Heart right ventricle (tissue), 16 donors: ENCODE data around the gene DAB1. TPM values are rescaled to one million over a fixed set of nuclear protein-coding genes. Genes with fewer than 3 reads are reported as not detected.

Experiments used
- ATAC-seq, 8 donors: fragments of 200-7000 bp; cut with Tn5 transposase; one replicate each; pipeline ENCODE4 v1.9.1; 2020; ENCODE audit warnings: mild to moderate bottlenecking in 8 of 8, moderate library complexity in 8 of 8, moderate number of reproducible peaks in 1 of 8
- DNase-seq, 2 donors: peaks; one replicate each; pipeline ENCODE4 v3.0.0-alpha.2; 2020
- H3K27ac ChIP-seq, 10 donors: fragments of 200-600 bp; sonication (generic) in 2 of 10; one replicate each; pipeline versions ENCODE4 v1.5.0 to v1.8.0; 2020 to 2022; ENCODE audit warnings: mild to moderate bottlenecking in 3 of 10
- H3K27me3 ChIP-seq, 7 donors: fragments of 200-600 bp; one replicate each; pipeline ENCODE4 v1.8.0; 2021 to 2022; ENCODE audit warnings: mild to moderate bottlenecking in 2 of 7
- H3K36me3 ChIP-seq, 9 donors: fragments of 200-600 bp; sonication (generic) in 1 of 9; one replicate each; pipeline versions ENCODE4 v1.5.0 to v1.8.0; 2020 to 2022; ENCODE audit warnings: mild to moderate bottlenecking in 2 of 9
- H3K4me1 ChIP-seq, 9 donors: fragments of 200-600 bp; sonication (generic) in 1 of 9; one replicate each; pipeline versions ENCODE4 v1.5.0 to v1.8.0; 2020 to 2022; ENCODE audit warnings: mild to moderate bottlenecking in 4 of 9
- H3K4me3 ChIP-seq, 10 donors: fragments of 200-600 bp; sonication (generic) in 2 of 10; one replicate each; pipeline versions ENCODE4 v1.5.0 to v1.8.0; 2020 to 2022; ENCODE audit warnings: mild to moderate bottlenecking in 7 of 10, moderate library complexity in 2 of 10
- H3K9me3 ChIP-seq, 11 donors: fragments of 200-600 bp in 10 of 11; sonication (generic) in 2 of 11; one replicate each; pipeline versions ENCODE4 v1.5.0 to v1.8.0; 2013 to 2022; ENCODE audit warnings: mild to moderate bottlenecking in 2 of 11, control low read depth in 1 of 11, moderate library complexity in 1 of 11
- WGBS, 2 donors: extraction: QIAGEN DNeasy Blood & Tissue Kit; methylation state at CpG; one replicate each; pipeline ENCODE4 v1.1.7; 2013; ENCODE audit warnings: inconsistent platforms in 1 of 2; 5-methylcytosine and 5-hydroxymethylcytosine counted together
- intact Hi-C, 10 donors: fragments of 100-400 bp; cut with DNase I; formaldehyde crosslinking; loops; one replicate each; pipeline versions ENCODE4 v1.11.1 to v1.14.2; 2022
- polyA plus RNA-seq, 2 donors: library from polyadenylated mRNA; stranded (reverse); fragments of 200-250 nt; gene quantifications; one replicate each; pipeline ENCODE4 v1.2.3, GENCODE V29; 2013
- total RNA-seq, 10 donors: library from RNA; stranded (reverse); fragmentation: NEBNext Ultra II Directional in 3 of 10; extraction: Animal tissue kit (Norgen Biotek cat#: 25700) in 3 of 10; gene quantifications; one replicate each; pipeline versions ENCODE4 v1.2.1 to v1.2.4, GENCODE V29; 2021 to 2023
- TF ChIP-seq, protein P1 (sequence below), 9 donors: fragments of 200-600 bp; sonication (generic) in 2 of 9; IDR thresholded peaks; one replicate each; pipeline versions ENCODE4 v1.5.0 to v1.8.0; 2021 to 2022; ENCODE audit warnings: antibody characterized with exemption in 9 of 9, mild to moderate bottlenecking in 5 of 9, moderate library complexity in 1 of 9
- donor health status: Arrhythmogenic right ventricular cardiomyopathy.
- donor health status: ischemic (EF 13 %, LVEDD 7.1; RV severe dilation, severe dysfunction).
- donor health status: healthy with polysubstance abuse.
- donor health status: DM: no; HTN: yes; CAD: no.
- donor health status: DM: no; HTN: no; CAD: no.
- donor health status: ischemic (EF 25% LVEDD 6.9; RV normal size, moderate dysfunction).
- donor health status: ischemic (EF 25% LVEDD 5.7; RV mildly dilated, moderate dysfunction).
- donor health status: healthy.
- donor health status: DM: yes; HTN: yes; CAD: no.
- donor health status: Ischemic cardiomyopathy.
- donor health status: ischemic (EF 35%, LVEDD 5.7; RV mildly dilated, moderate dysfunction).
- donor health status: nonischemic (EF 11% LVEDD 7.7; RV severe dilation, severe dysfunction).
- donor health status: DM: yes; HTN: yes; CAD: no.
- donor health status: PGD.
- donor health status: ischemic (EF 29% LVEDD 5.4; RV normal size, mild dysfunction).
- donor health status: nonischemic (EF 23%, LVEDD 6.1; RV moderate dilation, normal function).

The DAB1 gene
- total and polyA plus RNA-seq, 12 donors = 0.16 to 25.5 (median 8.1) TPM

DNA sequence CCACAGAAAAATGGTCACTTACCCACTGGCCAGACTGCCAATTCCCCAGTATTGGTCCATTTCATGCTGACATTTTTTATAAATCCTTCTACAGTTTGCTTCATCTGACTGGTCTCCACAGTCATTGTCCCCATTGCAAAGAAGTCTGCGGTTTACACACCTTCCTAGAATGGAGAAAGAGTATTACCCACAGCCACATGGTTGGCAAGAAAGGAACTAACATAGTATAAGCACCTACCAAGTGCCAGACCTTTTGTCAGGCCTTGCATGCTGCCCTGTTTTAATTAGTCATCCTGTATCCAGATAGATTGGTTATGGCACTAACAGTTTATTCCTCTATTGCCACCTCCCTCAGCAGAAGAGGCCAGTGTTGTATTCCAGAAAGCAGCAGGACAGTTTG, 469.2 kb downstream of the DAB1 start:
- Histone ChIP-seq H3K27me3 (peaks cover 0 to 13% (median 0%) of the 10 kb centered on the region in 7 donors), H3K4me3 (no peak overlapping the region), H3K9me3 (no peaks in the 10 kb centered on the region), H3K4me1 (no peaks in the 10 kb centered on the region), H3K36me3 (no peaks in the 10 kb centered on the region), H3K27ac (no peak overlapping the region)
- WGBS, 2 donors = 90 to 97% methylated on average over 1 of the region's 1 CpG
- intact Hi-C loops = no loop called here
- ATAC-seq = no peak
- no peak for DNase-seq
- TF ChIP-seq, protein P1, sequence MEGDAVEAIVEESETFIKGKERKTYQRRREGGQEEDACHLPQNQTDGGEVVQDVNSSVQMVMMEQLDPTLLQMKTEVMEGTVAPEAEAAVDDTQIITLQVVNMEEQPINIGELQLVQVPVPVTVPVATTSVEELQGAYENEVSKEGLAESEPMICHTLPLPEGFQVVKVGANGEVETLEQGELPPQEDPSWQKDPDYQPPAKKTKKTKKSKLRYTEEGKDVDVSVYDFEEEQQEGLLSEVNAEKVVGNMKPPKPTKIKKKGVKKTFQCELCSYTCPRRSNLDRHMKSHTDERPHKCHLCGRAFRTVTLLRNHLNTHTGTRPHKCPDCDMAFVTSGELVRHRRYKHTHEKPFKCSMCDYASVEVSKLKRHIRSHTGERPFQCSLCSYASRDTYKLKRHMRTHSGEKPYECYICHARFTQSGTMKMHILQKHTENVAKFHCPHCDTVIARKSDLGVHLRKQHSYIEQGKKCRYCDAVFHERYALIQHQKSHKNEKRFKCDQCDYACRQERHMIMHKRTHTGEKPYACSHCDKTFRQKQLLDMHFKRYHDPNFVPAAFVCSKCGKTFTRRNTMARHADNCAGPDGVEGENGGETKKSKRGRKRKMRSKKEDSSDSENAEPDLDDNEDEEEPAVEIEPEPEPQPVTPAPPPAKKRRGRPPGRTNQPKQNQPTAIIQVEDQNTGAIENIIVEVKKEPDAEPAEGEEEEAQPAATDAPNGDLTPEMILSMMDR (IDR thresholded peaks at IDR 0.05) = no peak

DNA sequence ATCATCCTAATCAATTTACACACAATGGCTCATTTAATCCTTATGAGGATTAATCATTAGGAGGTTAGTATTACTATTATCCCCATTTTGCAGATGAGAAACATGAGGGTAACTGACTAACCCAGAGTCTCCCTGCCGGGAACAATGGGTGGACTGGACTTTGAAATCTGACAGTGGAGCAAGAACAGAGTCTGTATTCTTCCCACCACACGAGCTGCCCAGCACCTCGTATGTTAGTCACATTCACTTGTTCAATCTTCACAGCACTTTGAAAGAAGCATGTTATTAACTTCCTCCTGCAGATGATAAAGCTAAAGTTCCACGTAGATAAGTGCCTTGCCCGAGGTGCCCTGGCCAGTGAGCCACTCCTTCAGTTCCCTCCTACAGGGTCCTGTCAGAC, 470.5 kb downstream of the DAB1 start:
- Histone ChIP-seq H3K9me3 (no peaks in the 10 kb centered on the region), H3K4me1 (no peaks in the 10 kb centered on the region), H3K27ac (no peak overlapping the region), H3K4me3 (no peak overlapping the region), H3K27me3 (peaks cover 0 to 13% (median 0%) of the 10 kb centered on the region in 7 donors), H3K36me3 (no peaks in the 10 kb centered on the region)
- TF ChIP-seq, protein P1 (IDR thresholded peaks at IDR 0.05) = no peak
- intact Hi-C loops = no loop called here
- no peak for ATAC-seq
- 46 to 47% methylated on average over 5 of the region's 5 CpGs for WGBS, 2 donors
- no peak for DNase-seq

DNA sequence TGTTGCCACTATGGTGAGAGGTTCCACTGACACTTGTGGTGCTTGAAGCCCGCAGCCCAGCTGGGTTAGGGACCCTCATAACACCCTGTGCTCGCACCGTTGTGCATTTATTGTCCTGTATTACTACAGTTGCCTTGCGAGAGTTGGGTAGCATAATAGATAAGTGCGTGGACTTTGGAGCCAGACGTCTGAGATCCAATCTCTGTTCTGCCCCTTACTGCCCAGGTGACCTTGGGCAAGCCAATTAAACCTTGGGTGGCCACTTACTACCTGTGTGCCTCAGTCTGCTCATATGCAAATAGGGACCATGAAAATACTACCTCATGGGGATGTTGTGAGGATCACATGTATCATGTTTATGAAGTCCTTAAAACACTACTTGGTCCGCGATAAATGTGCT, 471.4 kb downstream of the DAB1 start:
- intact Hi-C loops = no loop called here
- Histone ChIP-seq H3K36me3 (no peaks in the 10 kb centered on the region), H3K9me3 (no peaks in the 10 kb centered on the region), H3K4me3 (no peak overlapping the region), H3K27me3 (peaks cover 0 to 13% (median 0%) of the 10 kb centered on the region in 7 donors), H3K4me1 (no peaks in the 10 kb centered on the region), H3K27ac (no peak overlapping the region)
- 85 to 86% methylated on average over 8 of the region's 8 CpGs for WGBS, 2 donors
- DNase-seq (no peak), ATAC-seq (no peak)
- TF ChIP-seq, protein P1 (IDR thresholded peaks at IDR 0.05) = no peak

DNA sequence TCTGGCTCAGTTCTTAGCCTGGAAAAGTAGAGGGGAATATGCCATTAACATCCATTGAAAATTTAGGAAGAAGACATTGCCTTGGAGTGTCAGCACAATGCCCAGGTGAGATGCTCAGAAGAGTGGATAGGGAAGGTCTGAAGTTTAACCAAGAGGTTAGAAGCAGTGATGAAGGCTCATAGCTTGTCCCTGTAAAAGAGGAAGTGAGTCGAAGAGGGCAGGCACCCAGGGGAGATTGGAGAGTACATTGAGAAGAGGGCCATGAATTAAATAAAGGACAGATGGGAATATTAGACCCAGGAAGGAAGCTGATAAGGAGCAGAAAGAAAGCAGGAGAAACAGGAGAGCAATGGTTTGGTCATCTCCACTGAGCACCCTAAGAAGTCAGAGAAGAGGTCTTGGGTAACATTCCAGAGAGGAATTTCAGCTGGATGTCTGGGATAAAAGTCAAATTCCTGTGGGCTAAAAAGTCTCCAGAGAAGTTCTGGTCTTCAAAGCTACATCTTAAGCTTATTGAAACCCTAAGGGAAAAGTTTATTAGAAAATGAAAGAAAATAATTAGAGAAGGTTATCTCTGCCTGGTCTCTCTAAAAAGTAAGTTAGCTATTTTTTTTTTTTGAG, 475.3 kb downstream of the DAB1 start:
- no peaks in the 10 kb centered on the region for H3K9me3 ChIP-seq
- DNase-seq (no peak), ATAC-seq (no peak)
- TF ChIP-seq, protein P1 (IDR thresholded peaks at IDR 0.05) = no peak
- WGBS, 2 donors = 70 to 71% methylated on average over 1 of the region's 1 CpG
- peaks cover 0 to 5% (median 0%) of the 10 kb centered on the region in 7 donors for H3K27me3 ChIP-seq
- H3K27ac ChIP-seq = no peak overlapping the region
- intact Hi-C loops = no loop called here
- no peaks in the 10 kb centered on the region for H3K36me3 ChIP-seq
- no peak overlapping the region for H3K4me3 ChIP-seq
- H3K4me1 ChIP-seq = no peaks in the 10 kb centered on the region
